Sigmoid colon (tissue), 3 donors: Measurements from ENCODE around the gene HINFP.

Source experiments
- POLR2A ChIP-seq, 2 donors: fragments of 450-650 bp; IDR thresholded peaks; one replicate each; pipeline ENCODE4 v1.6.1; 2016; ENCODE audit warnings: antibody characterized with exemption in 2 of 2, mild to moderate bottlenecking in 2 of 2, moderate library complexity in 2 of 2
- TF ChIP-seq, protein P1 (sequence below), 4 experiments: fragments of 450-650 bp in 3 of 4; fragments of 200-600 bp in 1 of 4; IDR thresholded peaks; one replicate each; pipeline ENCODE4 v1.5.1; 2016 to 2019; ENCODE audit warnings: antibody characterized with exemption in 4 of 4, mild to moderate bottlenecking in 3 of 4, moderate library complexity in 2 of 4

GRCh38 chr11:119116235-119116594, 5.2 kb upstream of the HINFP start:
- TF ChIP-seq, protein P1, sequence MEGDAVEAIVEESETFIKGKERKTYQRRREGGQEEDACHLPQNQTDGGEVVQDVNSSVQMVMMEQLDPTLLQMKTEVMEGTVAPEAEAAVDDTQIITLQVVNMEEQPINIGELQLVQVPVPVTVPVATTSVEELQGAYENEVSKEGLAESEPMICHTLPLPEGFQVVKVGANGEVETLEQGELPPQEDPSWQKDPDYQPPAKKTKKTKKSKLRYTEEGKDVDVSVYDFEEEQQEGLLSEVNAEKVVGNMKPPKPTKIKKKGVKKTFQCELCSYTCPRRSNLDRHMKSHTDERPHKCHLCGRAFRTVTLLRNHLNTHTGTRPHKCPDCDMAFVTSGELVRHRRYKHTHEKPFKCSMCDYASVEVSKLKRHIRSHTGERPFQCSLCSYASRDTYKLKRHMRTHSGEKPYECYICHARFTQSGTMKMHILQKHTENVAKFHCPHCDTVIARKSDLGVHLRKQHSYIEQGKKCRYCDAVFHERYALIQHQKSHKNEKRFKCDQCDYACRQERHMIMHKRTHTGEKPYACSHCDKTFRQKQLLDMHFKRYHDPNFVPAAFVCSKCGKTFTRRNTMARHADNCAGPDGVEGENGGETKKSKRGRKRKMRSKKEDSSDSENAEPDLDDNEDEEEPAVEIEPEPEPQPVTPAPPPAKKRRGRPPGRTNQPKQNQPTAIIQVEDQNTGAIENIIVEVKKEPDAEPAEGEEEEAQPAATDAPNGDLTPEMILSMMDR (IDR thresholded peaks at IDR 0.05), result no peak
- no peak for TF ChIP-seq POLR2A (IDR thresholded peaks at IDR 0.05)
